ENCODE data around the gene SPI1.

DNA sequence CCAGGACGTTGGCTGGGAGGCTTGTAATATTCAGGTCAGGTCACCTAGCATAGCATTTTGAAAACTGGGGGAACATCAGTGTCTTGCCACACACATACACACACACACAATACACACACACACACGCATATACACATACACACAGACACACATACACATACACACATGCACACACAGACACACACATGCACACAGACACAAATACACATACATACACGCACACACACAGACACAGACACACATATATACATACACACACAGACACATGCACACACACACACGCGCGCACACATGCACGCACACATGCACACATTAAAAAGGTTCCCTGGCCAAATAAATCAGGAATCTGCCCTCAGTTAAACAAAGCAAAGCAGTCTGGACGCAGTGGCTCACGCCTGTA is 38.3 kb downstream of the SPI1 start:
- TF ChIP-seq, protein P1, sequence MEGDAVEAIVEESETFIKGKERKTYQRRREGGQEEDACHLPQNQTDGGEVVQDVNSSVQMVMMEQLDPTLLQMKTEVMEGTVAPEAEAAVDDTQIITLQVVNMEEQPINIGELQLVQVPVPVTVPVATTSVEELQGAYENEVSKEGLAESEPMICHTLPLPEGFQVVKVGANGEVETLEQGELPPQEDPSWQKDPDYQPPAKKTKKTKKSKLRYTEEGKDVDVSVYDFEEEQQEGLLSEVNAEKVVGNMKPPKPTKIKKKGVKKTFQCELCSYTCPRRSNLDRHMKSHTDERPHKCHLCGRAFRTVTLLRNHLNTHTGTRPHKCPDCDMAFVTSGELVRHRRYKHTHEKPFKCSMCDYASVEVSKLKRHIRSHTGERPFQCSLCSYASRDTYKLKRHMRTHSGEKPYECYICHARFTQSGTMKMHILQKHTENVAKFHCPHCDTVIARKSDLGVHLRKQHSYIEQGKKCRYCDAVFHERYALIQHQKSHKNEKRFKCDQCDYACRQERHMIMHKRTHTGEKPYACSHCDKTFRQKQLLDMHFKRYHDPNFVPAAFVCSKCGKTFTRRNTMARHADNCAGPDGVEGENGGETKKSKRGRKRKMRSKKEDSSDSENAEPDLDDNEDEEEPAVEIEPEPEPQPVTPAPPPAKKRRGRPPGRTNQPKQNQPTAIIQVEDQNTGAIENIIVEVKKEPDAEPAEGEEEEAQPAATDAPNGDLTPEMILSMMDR (IDR thresholded peaks at IDR 0.05), result no peak
- no peak for TF ChIP-seq POLR2A (IDR thresholded peaks at IDR 0.05)

Data from vagina (tissue), 2 donors.